ENCODE measurements around the gene PTGER1.

DNA sequence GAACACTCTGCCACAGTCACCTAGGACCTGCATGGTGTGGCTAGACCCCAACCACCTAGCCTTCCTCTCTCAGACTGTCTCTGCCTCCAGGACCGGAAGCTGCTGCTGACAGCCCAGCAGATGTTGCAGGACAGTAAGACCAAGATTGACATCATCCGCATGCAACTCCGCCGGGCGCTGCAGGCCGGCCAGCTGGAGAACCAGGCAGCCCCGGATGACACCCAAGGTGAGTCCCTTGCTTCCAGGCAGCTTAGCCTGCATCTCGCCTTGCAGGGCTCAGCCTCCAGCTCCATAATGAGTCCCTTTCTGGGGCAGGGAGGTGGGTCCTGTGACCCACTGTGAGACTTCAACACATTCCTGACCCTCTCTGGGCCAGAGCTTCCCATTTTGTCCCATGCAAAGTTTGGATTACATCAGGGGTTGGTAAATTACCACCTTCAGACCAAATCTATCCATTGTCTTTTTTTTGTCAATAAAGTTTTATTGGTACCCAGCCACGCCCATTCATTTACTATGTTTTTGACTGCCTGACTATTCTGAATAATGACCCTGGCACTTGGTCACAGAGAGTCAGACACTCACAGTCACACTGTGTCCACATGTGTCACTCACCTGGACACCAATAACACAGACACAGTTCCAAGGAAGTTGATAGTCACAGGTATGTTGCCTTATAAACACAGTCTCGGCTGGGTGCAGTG lies 28.7 kb downstream of the PTGER1 start:
- TF ChIP-seq CTCF (IDR thresholded peaks at IDR 0.05) (no peak), POLR2A (IDR thresholded peaks at IDR 0.05) (no peak)

Data from breast epithelium (tissue), 3 donors.